NCI-H1417 (cell line): ENCODE data around the gene COL5A2.

ENCODE experiments used
- DNase-seq, 3 experiments: peaks; one replicate each; lab custom pipeline; 2025; lab: John Stamatoyannopoulos, UW

The COL5A2 gene

DNA sequence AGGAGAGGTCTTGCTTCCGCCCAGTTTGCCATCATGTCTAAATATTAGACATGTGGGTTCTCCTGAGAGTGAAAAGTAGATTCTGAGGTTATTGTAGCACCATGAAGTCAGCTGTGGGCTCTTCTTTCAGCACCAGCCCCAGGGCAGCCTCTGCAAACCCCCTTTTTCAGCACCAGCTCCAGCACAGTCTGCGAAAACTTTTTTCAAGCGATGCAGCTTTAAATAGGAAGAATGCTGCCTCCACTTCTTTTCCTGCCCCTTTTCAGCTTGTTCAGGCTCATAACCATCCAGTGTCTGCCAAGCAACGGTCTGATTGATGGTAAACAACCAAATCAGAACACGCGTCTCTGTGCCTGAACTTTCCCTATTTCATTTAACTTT, at the start of gene COL5A2:
Gene COL5A2 (minus strand): TSS at position 192 of the 381 bp plus-strand sequence. CDS start 157 bp downstream, at position 35.
- DNase-seq = no peak

DNA sequence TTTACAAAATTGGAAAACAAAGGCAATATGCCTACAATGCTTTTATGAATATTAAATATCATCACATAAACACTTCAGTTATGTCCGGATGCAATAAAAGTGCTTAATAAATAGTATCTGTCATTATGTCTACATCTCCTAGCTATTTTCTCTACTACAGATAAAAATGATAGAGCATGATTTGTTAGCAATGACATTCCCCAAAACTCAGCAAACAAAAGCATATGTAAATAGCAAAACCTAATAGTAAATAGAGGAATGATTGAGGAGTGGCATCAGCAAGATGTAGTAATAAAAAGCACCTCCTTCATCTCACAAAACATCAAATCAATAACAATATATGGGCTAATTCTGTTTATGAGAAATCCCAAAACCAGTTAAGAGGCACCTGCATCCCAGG, 46.5 kb upstream of the COL5A2 start:
- DNase-seq = no peak

DNA sequence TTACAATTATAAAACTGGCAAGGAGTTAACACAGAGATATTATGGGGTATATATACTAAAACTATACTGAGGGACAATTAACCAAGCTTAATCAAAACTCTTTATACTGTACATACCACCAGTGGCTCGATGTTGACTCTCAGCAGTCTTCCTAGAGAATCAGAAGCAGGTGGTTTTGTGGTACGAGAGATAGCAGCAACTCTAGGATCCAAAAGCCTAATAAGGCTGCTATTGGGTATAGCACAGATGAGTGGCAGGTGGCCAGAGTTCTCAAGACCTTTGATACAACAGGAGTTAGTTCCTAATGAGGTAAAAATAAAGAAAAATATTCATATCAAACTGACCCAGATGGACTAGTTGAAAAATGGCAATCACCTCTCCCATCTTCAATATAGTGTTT, 45.5 kb upstream of the COL5A2 start:
- DNase-seq = no peak

DNA sequence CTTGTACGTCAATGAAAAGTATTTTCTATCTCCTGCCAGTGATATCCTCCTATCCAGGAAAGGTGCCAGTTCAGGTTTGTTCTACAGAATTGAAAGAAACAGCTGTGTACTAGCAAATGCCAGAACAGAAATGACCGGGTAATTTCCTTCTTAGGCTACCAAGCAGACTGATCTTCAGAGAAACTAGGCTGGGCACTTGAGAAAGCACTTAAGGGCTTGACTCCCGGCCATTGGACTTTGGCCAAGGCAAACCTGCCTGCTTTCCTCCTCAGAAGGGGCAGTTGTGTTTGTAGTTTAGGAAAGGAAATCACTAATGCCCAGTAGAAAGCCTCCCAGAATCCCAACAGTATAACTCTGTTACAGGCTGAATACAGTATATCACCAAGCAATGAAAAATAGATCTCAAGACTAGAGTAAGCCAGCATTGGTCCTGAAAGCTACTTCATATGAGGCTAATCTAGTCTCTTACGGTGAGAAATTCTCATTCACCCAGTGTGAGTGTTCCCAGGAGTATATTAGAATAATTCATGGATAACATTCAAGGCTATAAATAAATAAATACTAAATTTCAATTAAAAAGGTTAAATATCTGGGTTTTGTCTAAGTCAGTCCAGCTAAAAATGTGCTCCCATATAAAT, 43.0 kb upstream of the COL5A2 start:
- DNase-seq = no peak

- DNase-seq = no peak
Measured at GRCh38 chr2:189221811-189222467, 42.4 kb upstream of the COL5A2 start.

- no peak for DNase-seq
Measured at GRCh38 chr2:189218236-189218635, 38.7 kb upstream of the COL5A2 start.

DNA sequence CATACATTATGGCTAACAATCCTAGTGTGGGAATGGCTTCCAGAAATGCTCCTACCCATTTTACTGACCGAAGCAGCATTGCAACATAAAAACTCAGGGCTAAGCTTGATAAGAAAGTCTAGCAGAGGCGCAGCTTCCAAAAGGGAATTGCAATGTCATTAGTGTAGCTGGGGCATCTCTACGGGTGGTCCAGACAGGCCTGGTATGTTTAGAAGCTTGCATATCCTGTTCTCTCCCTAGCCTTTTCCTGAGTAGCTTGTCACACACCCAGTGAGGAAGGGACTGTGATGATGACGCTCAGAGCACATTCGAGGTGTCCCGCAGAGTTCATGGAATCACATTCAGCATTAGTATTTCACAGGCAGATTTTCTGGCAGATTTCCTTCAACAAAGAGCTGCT, 38.0 kb upstream of the COL5A2 start:
- no peak for DNase-seq

DNA sequence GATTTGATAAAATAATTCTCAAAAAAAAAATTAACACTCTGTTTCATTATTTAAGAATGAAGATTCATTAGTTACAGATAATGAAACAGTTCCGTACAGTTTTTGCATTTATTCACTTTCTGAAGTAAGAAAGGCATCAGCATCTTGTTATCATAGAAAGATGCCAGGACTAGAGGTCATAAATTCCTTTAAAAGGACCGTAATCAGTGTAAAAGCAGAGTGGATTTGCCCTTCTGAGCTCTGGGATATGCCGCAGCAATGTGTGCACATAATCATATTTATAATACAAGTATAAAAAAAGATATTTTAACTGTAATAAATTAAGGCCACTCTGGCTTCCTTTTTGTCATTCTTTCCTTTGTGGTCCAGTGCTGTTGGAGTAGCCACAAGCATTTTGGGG, 37.5 kb upstream of the COL5A2 start:
- DNase-seq = no peak

- DNase-seq = no peak
Measured at GRCh38 chr2:189214484-189214883, 34.9 kb upstream of the COL5A2 start.

GRCh38 chr2:189213250-189213649, 33.7 kb upstream of the COL5A2 start:
- no peak for DNase-seq

DNA sequence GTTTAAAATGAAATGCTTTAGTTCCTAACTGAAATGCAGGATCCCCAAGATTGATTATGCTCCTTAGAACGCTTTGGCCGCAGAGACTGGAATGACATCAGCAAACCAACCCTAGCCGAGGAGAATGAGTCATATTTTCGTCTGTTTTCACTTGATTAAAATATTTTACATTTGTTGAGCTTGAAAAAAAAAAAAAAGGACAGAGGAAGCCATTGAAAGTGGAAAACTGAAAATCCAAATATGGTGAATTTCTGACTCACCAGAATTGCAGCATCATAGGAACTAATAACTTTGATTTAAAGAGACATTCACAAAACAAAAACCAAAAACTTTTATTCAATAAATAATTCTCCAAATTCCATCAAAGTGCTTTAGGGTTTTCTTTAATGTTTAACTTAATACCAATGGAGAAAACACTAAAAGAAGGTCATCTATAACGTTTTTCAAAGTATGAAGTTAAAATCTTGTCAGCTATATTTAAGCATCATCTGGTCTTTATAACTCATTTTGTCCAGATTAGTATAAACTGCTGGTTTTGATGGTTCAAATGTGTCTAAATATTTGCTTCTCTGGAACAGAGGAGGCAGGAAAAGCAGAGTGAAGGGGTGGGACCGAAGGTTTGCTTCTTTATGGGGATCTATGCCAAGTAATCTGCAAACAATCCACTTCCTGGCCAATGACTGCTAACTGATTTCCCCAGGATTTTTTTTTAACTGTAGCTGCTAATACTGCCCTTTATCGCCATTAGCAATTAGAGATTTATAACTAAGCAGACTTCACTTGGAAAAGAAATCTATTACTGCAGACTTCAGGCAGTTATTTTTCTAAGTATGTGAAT, 30.9 kb upstream of the COL5A2 start:
- no peak for DNase-seq

DNA sequence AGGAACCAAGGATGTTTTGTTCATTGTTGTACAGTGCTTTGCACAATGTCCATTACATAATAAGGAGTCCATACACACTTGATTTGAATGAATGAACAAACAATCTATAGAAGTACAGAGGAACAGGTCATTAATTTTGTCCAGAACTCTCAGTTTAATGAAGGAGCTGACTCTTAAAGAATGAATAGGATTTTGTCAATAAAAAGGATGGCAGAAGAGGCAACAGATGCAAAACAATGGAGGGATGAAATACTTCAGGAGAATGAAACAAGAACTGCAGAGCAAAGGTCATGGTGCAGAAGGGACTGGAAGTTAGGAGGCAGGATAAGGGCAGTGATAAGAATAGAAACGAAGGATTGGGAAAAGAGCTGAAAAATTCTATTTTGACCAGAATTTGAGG, 28.7 kb upstream of the COL5A2 start:
- DNase-seq = no peak

DNA sequence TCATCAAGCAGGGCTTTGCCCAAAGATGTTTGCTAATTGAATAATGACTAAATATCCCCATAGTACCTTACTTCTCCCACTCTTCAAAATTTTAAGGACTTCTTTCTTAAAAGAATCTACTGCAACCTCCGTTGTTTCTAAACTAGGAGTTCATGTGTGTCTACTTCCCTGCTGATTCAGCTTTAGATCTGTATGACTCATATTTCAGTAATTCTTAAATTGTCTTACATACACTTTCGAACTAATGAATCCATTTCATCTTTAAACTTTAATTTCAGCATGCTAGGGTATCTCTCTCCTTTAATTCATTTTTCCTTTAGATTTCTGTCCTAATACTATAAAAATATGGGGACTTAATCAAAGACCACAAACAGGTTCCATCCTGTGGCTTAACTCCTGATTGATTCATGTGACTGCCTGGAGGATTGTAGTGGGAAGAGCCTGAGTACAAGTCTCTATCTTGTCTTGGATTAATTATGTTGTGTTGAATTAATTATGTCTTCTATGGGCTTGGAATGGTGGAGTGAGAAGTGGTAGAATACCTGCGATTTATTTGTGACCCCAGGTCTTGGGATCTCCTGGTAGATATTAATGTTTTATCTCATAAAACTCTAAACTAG, 24.9 kb upstream of the COL5A2 start:
- DNase-seq = no peak

- DNase-seq = no peak
Measured at GRCh38 chr2:189203177-189203799, 23.7 kb upstream of the COL5A2 start.

GRCh38 chr2:189199797-189200196, 20.2 kb upstream of the COL5A2 start:
- DNase-seq = no peak

- DNase-seq = no peak
Measured at GRCh38 chr2:189192766-189193165, 13.2 kb upstream of the COL5A2 start.

- DNase-seq = no peak
Measured at GRCh38 chr2:189191766-189192165, 12.2 kb upstream of the COL5A2 start.

DNA sequence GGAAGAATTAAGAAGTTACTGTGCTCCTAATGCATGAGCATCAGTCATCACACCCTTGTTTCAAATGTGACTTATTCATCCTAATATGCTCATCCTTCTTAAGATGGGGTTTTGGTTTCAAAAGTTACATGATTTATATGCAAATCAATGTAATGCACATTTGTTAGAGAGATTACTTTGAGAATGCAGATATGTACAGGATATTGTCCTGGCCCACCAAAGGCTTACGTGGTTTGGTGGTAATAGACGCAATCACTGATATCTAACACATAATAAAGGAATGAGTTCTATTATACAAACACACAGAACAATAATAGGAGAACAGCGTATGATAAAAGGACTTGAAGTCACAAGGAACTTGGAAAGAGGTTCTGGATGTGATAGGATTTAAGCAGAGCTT, 11.1 kb upstream of the COL5A2 start:
- DNase-seq = no peak

DNA sequence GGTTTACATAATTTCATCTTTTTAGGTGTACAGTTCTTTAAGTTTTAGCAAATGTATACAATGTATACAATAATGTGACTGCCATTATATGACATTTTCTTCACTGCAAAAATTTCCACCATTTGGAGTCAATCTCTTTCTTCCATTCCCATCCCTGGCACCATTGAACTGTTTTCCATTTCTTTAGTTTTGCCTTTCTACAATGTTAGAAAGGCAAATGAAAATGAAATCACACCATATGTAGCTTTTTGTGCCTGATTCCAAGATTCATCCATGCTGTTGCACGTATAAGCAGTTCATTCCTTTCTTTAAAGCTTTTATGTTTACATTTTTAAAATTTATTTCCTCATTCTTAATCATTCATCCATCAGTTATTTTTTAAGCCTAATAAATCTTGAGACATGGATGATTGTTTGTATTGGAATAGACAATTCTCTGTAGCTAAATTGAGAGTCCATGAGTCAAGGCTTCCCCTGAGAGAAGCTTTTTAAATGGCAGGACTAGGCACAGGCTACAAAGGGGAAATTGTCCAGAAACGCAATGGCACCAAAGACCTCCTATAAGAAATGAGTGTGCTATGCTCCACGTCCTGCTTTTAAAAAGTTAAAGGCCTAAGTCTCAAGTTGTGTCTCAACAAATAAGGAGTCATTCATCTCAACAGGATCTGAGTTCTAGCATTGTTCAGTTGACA, 8.7 kb upstream of the COL5A2 start:
- DNase-seq = no peak

- no peak for DNase-seq
Measured at GRCh38 chr2:189183170-189183569, 3.6 kb upstream of the COL5A2 start.

- DNase-seq = no peak
Measured at GRCh38 chr2:189181706-189182105, 2.1 kb upstream of the COL5A2 start.
